Measurements from ENCODE around the gene STYXL1.

Gene STYXL1

GRCh38 chr7:76016191-76016947 is 31.4 kb downstream of the STYXL1 start:
- Histone ChIP-seq H3K4me2 (ENCODE audit: low read length) (no peak overlapping the region), H3K9me2 (replicated peaks; ENCODE audit: control insufficient read depth, low read length) (no peaks in the 10 kb centered on the region), H4K20me1 (ENCODE audit: control insufficient read depth, insufficient read depth, low read depth, low read length) (no peaks in the 10 kb centered on the region), H3K4me1 (ENCODE audit: control insufficient read depth, low read length) (peaks cover 8% of the 10 kb centered on the region), H3F3A (ENCODE audit: control insufficient read depth, insufficient read depth) (no peaks in the 10 kb centered on the region), H3K27me3 (ENCODE audit: control insufficient read depth, low read length) (no peaks in the 10 kb centered on the region), H3K79me2 (ENCODE audit: control insufficient read depth, low read length) (no peaks in the 10 kb centered on the region), H3K4me3 (ENCODE audit: low read length) (no peak overlapping the region), H3K27ac (ENCODE audit: low read depth, low read length) (no peak overlapping the region), H3K36me3 (ENCODE audit: control insufficient read depth, low read length) (peaks cover 32% of the 10 kb centered on the region), H3K9me3 (ENCODE audit: control insufficient read depth, insufficient read depth, low read length) (no peaks in the 10 kb centered on the region)
- TF ChIP-seq CTCF (IDR thresholded peaks at IDR 0.05; ENCODE audit: low read depth, low read length, poor library complexity, severe bottlenecking) (no peak), EZH2phosphoT487 (IDR thresholded peaks at IDR 0.05; ENCODE audit: borderline replicate concordance, low read length) (no peak)

- H3F3A ChIP-seq (ENCODE audit: control insufficient read depth, insufficient read depth) = no peaks in the 10 kb centered on the region
- no peaks in the 10 kb centered on the region for H3K79me2 ChIP-seq (ENCODE audit: control insufficient read depth, low read length)
Measured at GRCh38 chr7:76011442-76011861, 36.3 kb downstream of the STYXL1 start.

GRCh38 chr7:76009672-76010600 is 37.9 kb downstream of the STYXL1 start:
- Histone ChIP-seq H4K20me1 (ENCODE audit: control insufficient read depth, insufficient read depth, low read depth, low read length) (no peaks in the 10 kb centered on the region), H3K4me3 (ENCODE audit: low read length) (no peak overlapping the region), H3K36me3 (ENCODE audit: control insufficient read depth, low read length) (peaks cover 17% of the 10 kb centered on the region), H3K9me3 (ENCODE audit: control insufficient read depth, insufficient read depth, low read length) (no peaks in the 10 kb centered on the region), H3K4me1 (ENCODE audit: control insufficient read depth, low read length) (0 out of 2 replicates have a peak, but pooled peaks cover 4% of the 10 kb centered on the region), H3K79me2 (ENCODE audit: control insufficient read depth, low read length) (no peaks in the 10 kb centered on the region), H3F3A (ENCODE audit: control insufficient read depth, insufficient read depth) (no peaks in the 10 kb centered on the region), H3K27me3 (ENCODE audit: control insufficient read depth, low read length) (no peaks in the 10 kb centered on the region), H3K4me2 (ENCODE audit: low read length) (no peak overlapping the region), H3K9me2 (replicated peaks; ENCODE audit: control insufficient read depth, low read length) (no peaks in the 10 kb centered on the region), H3K27ac (ENCODE audit: low read depth, low read length) (no peak overlapping the region)
- TF ChIP-seq EZH2phosphoT487 (IDR thresholded peaks at IDR 0.05; ENCODE audit: borderline replicate concordance, low read length) (no peak), CTCF (IDR thresholded peaks at IDR 0.05; ENCODE audit: low read depth, low read length, poor library complexity, severe bottlenecking) (no peak)

More at GRCh38 chr7:76011442-76011861, 36.3 kb downstream of the STYXL1 start:
- peaks cover 13% of the 10 kb centered on the region for H3K36me3 ChIP-seq (ENCODE audit: control insufficient read depth, low read length)
- no peak for TF ChIP-seq CTCF (IDR thresholded peaks at IDR 0.05; ENCODE audit: low read depth, low read length, poor library complexity, severe bottlenecking)
- no peak for TF ChIP-seq EZH2phosphoT487 (IDR thresholded peaks at IDR 0.05; ENCODE audit: borderline replicate concordance, low read length)
- no peaks in the 10 kb centered on the region for H4K20me1 ChIP-seq (ENCODE audit: control insufficient read depth, insufficient read depth, low read depth, low read length)
- H3K4me2 ChIP-seq (ENCODE audit: low read length) = no peak overlapping the region
- no peak overlapping the region for H3K4me3 ChIP-seq (ENCODE audit: low read length)
- no peaks in the 10 kb centered on the region for H3K27me3 ChIP-seq (ENCODE audit: control insufficient read depth, low read length)
- H3K9me3 ChIP-seq (ENCODE audit: control insufficient read depth, insufficient read depth, low read length) = no peaks in the 10 kb centered on the region
- no peak overlapping the region for H3K27ac ChIP-seq (ENCODE audit: low read depth, low read length)
- H3K9me2 ChIP-seq (replicated peaks; ENCODE audit: control insufficient read depth, low read length) = no peaks in the 10 kb centered on the region
- peaks cover 5% of the 10 kb centered on the region for H3K4me1 ChIP-seq (ENCODE audit: control insufficient read depth, low read length)
